ENCODE data around the gene TESMIN.

TESMIN gene, protein sequence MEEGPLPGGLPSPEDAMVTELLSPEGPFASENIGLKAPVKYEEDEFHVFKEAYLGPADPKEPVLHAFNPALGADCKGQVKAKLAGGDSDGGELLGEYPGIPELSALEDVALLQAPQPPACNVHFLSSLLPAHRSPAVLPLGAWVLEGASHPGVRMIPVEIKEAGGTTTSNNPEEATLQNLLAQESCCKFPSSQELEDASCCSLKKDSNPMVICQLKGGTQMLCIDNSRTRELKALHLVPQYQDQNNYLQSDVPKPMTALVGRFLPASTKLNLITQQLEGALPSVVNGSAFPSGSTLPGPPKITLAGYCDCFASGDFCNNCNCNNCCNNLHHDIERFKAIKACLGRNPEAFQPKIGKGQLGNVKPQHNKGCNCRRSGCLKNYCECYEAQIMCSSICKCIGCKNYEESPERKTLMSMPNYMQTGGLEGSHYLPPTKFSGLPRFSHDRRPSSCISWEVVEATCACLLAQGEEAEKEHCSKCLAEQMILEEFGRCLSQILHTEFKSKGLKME

DNA sequence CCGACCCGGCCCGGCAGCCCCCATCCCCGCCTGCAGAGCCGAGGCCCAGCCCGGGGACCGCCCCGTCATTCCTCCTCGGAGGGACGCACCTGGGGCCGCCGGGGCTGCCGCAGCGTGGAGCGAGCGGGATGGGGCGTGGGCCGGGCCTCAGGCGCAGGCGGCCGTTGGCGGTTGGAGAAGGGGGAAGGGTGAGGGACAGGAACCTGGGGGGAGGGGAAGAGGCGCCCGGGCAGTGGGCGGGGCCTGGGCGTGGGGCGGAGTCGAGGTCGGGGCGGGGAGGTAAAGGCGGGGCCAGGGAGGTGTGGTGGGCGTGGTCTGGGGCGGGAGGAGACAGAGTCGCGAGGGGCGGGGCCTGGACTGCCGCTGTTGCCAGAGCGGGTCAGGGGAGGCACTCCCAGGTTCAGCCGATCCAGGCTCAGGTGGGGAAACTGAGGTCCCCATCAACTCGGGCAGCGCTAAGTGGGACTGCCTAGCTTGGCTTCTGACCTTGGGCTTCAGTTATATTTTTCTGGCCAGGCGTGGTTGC is at the start of gene TESMIN:
TESMIN (minus strand) TSS at position 190 of the 526 bp plus-strand sequence. CDS start 860 bp downstream, outside the sequence.
- DNase-seq (peak; percentile 96), ATAC-seq (peak; percentile 93)

DNA sequence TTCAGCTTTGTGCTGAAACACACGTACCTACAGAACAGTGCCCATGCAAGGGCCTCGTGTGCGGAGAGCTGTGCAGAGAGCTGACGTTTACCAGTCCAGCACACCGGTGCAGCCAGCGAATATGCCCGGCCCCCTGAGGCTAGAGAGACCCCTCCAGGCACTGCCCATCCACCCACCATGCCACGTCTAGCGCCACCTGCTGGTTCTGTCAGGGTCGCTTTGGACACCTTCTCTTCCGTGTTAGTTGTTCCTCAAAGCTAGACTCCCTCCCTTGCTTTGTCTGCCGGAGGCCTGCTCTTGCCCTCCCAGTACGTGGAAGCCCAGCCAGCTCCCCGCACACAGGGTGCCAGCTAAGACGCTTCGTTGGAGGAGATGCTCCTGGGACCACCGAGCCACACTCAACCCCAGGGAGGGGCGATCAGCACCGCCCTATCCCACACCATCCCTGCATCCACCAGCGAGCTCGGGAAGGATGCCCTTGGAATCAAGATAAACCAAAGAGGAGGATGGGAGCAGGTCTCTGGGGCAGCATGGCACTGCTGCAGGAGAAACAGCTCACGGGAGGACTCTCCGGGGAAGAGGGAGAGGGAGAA is 47.0 kb upstream of the TESMIN start:
- DNase-seq (peak; percentile 65), ATAC-seq (no peak)

DNA sequence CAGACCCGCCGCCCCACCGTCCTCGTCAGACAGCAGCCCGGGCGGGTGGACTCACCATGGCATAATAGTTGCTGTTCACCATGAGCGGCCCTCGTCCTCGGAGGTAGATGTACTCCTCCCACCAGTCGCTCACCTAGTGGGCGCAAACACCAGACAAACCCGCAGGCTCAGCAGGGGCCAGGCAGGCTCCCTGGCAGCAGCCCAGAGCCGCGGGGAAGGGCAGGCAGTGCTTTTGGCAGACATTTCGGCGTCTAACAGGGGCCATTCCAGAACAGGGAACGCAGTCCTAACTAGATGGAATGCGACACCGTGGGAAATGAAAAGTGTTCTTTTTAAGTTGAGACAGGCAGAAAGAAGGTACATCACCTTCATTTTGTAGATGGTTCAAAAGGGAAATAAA is 45.5 kb upstream of the TESMIN start:
- ATAC-seq (no peak), DNase-seq (no peak)

DNA sequence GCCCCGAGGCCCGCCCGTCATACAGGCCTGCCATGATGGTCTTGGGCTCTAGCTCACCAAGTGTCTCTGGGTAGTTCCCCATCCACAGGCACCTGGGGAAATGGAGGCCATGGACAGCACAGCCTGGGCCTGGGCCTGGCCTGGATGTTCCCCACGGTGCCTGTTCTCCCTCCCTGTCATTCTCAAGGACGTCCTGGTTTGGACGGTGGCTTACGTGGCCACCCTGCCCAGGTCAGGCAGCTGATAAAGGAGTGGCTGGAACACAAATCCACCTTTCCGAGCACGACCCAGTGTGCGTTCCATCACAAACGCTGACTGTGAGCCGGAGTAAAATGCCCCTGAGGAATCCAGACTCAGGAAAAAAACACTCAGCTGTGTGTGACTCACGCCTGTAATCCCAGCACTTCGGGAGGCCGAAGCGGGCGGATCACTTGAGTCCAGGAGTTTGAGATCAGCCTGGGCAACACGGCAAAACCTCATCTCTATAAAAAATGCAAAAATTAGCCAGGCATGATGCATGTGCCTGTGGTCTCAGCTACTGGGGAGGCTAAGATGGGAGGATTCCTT is 41.2 kb upstream of the TESMIN start:
- DNase-seq (no peak), ATAC-seq (no peak)

DNA sequence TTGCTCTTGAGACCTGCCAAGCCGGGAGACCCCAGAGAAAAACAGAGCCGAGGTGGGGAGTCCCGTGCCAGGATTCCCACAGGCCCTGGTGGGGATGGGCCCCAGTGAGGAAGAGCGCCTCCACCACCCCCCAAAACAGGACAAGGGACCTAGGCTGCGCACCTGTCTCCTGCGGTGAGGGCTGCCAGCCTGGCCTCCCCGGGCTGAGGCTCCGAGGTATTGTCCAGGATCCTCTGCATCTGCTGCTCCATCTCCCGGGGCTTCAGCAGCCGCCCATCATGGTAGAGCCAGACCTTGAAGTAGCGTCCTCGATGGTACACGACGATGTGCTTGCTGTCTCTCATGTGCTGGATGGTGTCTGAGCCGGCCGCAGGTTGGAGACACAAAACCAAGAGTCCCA is 33.3 kb upstream of the TESMIN start:
- ATAC-seq, result no peak
- DNase-seq, result no peak

DNA sequence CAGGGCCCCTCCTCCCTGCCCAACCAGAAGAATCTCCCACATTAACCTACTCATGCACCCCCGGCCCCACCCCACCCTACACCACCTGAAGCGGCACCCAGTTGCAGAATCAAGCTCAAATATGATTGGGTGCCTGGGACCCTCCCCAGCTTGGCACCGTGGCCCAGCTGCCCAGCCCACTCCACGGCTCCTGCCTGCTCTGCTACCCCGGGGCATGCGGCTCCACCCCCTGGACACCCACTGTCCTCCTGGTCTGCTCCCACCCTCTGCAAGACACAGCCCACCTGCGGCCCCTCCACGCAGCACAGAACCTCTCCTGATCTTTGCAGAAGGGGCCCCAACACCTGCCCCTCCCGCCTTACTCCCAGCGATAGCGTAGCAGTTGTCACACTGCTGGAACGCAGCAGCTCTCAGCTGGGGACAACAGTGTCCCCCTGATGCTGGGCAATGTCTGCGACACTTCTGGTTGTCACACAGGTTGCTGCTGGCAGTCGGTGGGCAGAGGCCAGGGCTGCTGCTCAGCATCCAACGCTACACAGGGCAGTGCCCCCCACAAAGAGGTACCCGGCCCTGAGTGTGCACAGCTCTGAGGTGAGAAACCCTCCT is 32.0 kb upstream of the TESMIN start:
- ATAC-seq (no peak), DNase-seq (no peak)

DNA sequence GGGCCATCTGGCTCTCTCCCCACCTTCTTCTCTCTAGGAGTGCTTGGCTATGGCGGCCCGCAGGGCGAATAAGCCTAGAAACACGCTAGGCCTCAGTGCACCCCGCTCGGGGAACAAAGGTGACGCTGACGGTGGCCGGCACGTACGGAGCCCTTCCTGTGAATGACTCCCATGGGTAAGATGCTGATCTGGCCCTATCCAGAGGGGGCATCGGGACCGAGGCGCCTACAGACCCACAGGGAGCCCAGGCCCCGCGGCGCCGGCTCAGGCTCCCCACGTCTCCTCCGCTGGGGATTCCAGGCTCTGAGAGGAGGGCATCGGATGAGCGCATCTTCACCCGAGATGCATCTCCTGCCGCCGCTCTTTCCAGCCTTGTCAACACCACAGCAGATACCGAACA is 31.4 kb upstream of the TESMIN start:
- DNase-seq (no peak), ATAC-seq (no peak)

DNA sequence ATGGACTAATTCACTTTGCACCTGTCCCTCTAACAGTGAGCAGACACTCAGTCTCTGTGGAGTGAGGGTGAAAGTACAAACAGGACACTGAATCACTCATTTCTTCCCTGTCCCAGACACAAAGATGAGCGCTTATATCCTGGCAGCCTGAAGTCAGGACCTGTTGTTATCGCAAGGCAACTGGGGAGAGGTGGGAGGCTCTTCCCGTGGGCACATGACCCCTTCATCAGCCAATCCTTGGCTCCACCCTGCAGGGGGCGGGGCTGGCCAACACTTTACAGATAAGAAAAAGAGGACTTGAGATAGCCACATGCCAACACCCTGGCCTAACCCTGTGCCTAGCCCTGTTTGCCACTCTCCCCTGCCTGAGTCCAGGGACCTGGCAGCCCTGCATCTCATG is 29.5 kb upstream of the TESMIN start:
- DNase-seq, result peak; percentile 19
- ATAC-seq, result no peak

DNA sequence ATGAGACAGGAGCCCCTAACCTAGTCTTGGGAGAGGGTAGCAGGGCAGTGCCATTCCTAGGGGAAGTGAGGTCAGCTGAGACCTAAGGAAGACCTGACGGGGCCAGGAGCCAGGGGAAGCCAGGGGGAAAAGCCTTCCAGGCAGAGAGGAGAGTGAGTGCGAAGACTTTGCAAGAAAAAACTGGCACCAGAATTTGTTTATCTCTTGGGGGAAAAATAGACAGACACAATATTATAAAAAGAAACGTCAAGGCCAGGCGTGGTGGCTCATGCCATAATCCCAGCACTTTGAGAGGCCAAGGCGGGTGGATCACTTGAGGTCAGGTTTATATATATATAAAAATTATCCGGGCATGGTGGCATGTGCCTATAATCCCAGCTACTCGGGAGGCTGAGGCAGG is 26.9 kb upstream of the TESMIN start:
- DNase-seq (no peak), ATAC-seq (no peak)

DNA sequence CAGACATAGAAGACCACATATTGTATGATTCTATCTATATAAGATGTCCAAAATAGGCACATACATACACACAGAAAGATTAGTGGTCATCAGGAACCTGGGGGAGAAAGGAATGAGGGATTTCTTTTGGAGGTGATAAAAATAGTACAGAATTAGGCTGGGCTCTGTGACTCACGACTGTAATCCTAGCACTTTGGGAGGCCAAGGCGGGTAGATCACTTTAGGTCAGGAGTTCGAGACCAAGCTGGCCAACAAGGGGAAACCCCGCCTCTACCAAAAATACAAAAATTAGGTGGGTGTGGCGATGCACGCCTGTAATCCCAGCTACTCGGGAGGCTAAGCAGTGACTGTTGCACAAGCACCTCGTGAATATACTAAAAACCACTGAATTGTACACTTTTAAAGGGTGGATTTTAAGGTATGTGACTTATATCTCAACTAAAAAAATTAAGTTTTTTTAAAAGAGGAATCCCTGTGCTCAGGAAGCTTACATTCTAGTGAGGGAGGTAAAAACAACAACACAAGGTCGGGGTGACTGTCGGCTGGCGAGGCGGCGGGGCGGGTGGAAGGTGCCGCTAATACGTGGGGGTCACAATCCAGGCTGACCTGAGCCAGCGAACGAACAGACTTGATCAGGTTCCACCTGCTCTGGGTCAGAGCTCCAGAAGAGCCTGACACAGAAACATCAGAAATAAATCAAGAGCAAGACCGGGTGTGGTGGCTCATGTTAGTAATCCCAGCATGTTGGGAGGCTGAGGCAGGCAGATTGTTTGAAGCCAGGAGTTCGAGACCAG is 25.3 kb upstream of the TESMIN start:
- DNase-seq (no peak), ATAC-seq (no peak)

DNA sequence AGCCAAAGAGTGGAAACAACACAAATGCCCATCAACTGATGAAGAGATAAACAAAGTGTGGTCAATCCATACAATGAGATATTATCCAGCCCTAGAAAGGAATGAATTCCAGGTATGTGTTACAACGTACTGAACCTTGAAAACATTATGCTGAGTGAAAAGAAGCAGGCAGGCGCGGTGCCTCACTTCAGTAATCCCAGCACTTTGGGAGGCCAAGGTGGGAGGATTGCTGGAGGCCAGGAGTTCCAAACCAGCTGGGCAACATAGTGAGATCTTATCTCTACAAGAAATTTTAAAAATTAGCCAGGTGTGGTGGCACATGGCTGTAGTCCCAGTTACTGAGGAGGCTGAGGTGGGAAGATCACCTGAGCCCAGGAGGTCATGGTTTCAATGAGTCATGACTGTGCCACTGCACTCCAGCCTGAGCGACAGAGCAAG is 24.6 kb upstream of the TESMIN start:
- ATAC-seq (no peak), DNase-seq (no peak)

DNA sequence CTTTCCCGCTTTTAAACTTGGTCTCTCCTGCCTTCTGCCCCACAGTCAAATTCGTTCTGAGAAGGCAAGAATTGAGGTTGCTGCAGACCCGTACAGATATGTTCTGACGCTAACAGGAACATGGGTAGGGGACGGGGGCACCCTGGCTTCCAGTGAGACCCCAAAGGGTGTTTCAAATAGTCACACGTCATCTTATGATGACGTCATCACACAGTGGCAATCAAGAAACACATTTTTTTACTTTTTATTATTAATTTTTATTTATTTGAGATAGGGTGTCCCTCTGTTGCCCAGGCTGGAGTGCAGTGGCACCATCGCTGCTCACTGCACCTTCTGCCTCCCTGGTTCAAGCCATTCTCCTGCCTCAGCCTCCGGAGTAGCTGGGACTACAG is 22.9 kb upstream of the TESMIN start:
- DNase-seq (no peak), ATAC-seq (no peak)

DNA sequence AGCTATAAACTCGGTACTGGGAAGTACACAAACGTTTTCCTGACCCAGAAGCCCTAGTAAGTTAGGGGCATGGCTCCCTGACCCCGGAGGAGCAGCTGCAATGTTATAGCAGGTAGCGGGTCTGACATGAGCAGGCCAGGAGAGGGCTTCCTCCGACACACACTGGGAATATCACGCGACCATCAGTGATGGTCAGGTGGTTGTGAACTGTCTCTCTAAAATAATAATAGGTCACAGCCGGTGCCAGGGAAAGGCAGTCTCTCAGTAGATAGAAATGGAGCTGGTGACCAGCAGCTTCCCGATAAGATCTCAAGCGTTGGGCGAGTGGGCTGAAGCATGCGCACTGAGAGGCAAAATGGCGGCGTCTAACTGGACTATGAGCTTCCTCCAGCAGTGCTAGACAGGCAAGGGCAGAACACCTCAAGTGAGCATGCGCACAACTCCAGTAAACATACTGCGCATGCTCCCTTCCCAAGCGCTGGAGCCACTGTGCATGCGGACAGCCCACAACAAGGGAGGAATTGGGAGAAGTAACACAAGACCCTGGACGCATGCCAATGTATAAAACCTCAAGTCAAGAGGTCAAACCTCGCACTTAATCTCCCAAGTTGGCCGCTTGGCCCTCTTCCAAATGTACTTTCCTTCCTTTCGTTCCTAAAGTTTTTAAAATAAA is 22.3 kb upstream of the TESMIN start:
- no peak for DNase-seq
- no peak for ATAC-seq

DNA sequence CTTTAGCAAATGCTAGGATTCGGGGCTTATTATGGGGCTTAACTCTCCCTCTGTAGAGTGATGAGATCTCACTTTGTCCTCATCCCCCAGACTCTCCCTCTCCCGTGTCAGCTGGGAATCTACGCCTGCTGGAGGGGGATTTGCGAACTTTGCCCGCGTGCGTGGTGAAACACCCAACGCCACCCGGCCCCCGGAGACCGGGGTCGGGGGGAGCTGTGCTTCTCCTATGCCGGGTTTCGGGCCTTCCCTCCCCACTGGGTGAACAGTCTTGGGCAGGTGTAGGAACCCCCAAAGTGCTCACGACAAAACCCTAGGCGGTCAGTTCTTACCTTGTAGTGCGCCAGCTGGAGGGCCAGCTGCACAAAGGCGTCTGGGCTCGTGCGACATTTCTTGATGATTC is 21.6 kb upstream of the TESMIN start:
- ATAC-seq (no peak), DNase-seq (no peak)

DNA sequence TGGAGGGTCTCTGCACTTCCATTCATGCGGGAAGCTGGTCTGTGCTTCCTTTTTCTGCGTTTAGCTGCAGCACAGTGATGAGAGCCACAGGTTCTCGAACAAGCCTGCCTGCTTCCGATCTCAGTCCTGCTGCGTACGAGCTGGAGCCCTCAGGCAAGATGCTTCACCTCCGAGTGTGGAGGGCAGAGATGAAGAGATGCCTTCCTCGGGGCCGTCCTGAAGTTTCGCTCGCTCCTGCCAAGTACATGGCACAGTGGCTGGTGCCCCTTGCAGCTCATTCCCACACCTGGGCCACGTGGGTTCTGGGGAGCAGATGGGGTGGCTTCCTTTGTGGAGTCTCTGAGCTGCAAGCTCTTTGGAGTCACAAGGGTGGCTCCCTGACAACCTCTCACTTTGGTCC is 19.5 kb upstream of the TESMIN start:
- DNase-seq, result no peak
- no peak for ATAC-seq

DNA sequence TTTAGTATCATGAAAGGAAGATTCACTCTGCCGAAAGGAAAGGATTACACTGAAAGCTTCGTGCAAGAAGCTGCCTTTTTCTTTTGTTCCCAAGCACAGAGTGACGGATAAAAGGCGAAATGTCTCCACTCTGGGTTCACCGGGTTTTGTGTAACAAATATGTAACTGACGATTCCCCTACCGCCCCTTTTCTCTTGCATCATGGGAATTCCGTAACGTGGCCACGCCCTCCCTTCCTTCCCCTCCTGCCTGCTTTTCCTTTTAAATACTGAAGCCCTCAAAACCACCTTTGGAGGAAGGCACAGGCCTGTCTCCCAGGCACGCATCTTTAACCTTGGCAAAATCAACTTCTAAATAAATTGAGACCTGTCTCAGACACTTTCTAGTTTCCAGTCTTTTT is 16.4 kb upstream of the TESMIN start:
- no peak for ATAC-seq
- no peak for DNase-seq

DNA sequence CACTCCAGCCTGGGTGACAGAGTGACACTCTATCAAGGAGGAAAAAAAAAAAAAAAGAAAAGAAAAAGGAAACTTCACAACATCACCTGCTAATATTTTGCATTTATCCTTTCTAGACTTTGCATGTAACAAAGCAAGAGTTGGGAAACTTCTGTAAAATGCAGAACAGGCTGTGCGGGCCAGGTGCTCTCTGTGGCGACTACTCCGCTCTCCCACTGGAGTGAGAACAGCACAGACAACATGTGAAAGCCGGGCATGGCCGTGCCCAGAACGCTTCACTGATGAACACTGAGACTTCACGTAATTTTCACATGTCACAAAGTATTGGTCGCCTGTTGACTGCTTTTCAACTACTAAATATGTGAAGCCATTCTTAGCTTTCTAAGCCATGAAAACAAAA is 15.5 kb upstream of the TESMIN start:
- no peak for ATAC-seq
- no peak for DNase-seq

DNA sequence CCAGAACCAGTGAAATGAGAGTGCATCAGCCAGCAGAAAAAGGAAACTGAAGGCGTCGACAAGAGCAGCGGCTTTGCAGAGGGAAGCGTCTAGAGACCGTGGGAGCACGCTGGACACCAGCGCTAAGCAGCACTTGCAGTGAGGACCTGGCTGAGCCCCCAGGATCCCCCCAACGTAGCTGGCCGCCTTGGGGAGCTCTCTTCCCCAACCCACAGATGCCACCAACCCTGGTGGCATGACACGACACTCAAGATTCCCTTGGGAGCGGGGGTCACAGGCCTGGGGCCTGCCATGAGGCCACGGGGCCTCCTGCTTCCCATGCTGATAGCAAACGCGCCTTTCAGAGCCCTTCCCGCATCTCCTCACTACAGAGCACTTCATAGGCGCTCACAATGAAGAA is 13.4 kb upstream of the TESMIN start:
- ATAC-seq (no peak), DNase-seq (no peak)

DNA sequence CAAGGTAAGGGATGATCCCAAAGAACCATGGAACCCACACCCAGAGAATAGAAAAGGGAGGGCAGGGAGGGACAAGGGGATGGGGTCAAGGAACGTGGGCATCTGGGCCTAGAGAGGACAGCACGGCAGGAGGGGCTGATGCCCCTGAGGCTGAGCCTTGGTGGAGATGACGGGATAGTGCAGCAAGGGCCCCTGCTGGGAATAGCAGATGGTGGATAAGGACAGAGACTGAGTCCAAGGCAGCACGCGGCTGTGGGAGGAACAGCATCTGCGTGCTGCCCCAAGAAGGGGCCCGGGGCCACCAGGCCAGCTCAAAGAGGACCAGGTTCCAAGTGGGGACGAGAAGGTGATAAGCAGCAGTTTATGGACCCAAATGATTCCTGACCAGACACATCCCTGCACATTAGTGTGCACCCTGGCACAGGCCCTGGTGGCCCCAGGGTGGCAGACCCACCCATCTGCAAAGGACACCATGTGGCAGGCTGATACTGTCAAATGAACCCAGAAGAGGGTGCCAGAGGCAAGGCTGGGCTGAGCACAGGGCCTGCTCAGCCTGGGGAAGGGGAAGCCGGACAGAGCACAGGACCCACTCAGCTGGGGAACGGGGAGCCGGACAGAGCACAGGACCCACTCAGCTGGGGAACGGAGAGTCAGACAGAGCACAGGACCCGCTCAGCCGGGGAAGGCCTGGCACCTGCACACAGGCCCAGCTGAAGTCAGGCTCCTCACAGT is 12.8 kb upstream of the TESMIN start:
- DNase-seq, result no peak
- ATAC-seq, result no peak

DNA sequence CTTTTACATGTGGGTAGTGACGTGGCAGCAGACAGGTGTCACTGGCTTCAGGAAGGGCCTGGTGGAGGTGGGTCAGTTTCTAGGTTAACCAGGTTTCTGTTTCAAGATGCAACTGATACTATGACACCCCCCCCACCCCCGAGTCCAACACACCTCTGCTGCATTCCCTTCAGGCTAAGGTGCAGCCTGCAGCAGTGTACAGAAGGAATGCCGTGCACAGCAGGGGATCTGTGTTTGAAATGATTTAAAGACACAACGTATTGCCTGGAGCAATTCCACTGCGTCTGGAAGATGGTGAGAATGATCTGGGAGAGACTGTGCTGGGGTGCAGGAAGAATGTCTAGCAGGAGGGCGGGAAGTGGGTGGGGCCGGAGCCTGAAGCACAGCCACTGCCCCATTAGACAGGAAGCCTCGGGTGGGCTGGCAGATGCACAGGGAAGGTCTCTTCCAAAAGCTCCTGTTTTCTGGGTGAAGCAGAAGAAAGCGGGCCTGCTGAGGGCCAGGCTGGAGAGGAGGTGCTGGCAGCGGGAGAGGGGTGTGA is 11.9 kb upstream of the TESMIN start:
- no peak for ATAC-seq
- DNase-seq, result no peak
